AG04450 (cell line): ENCODE results near the gene GPRC5C. TPM values are rescaled to one million over a fixed set of nuclear protein-coding genes. Genes with fewer than 3 reads are reported as not detected.

Experiments
- CTCF ChIA-PET: fragments of 300-600, 350-600 bp; formaldehyde crosslinking; extraction: SDS; loops from one replicate; lab custom pipeline; 2022; ENCODE audit warnings: antibody characterized with exemption, inconsistent platforms; lab: Charles Lee
- POLR2A ChIA-PET: fragments of 350-600 bp; formaldehyde crosslinking; extraction: SDS; loops from one replicate; lab custom pipeline; 2021; ENCODE audit warnings: antibody characterized with exemption, inconsistent platforms; lab: Yijun Ruan, JAX
- DNase-seq: peaks from one replicate; pipeline ENCODE4 v3.0.0-alpha.2; 2011; ENCODE audit warnings: low read depth, low spot score
- H3K27ac ChIP-seq: one replicate; pipeline ENCODE4 v1.5.1; 2012; ENCODE audit warnings: low read depth, low read length, control low read depth
- H3K27me3 ChIP-seq: one replicate; pipeline ENCODE4 v1.6.0; 2012; ENCODE audit warnings: low read length; ENCODE audit not compliant: control insufficient read depth, insufficient read depth
- H3K4me3 ChIP-seq: 2 replicates; pipeline ENCODE4 v1.5.1; 2011; ENCODE audit warnings: mild to moderate bottlenecking, low read depth, low read length, control low read depth
- H3K9me3 ChIP-seq: 2 replicates; pipeline ENCODE4 v1.5.1; 2012; ENCODE audit warnings: low read length; ENCODE audit not compliant: control insufficient read depth, insufficient read depth
- CTCF ChIP-seq: IDR thresholded peaks from 2 replicates; pipeline ENCODE4 v1.5.1; 2011; ENCODE audit warnings: low read depth, low read length, control low read depth, inconsistent platforms
- polyA plus RNA-seq: library from polyadenylated mRNA; depleted of rRNA; stranded (reverse); fragments of >200 nt; gene quantifications from 2 replicates; pipeline ENCODE4 v1.2.3, GENCODE V29; 2011

Gene GPRC5C
- polyA plus RNA-seq, 1 experiment, result 0.14 TPM

GRCh38 chr17:74387365-74388218 lies 44.3 kb upstream of the GPRC5C start:
- TF ChIP-seq CTCF, result no peak
- ChIA-PET CTCF (no interaction called here), POLR2A (no interaction called here)
- DNase-seq, result no peak
- no peak overlapping the region for H3K4me3 ChIP-seq
- no peaks in the 10 kb centered on the region; the same call in 1 of the 2 replicates for H3K9me3 ChIP-seq
- H3K27ac ChIP-seq, result no peak overlapping the region
- no peaks in the 10 kb centered on the region for H3K27me3 ChIP-seq

GRCh38 chr17:74389084-74389753 lies 42.7 kb upstream of the GPRC5C start:
- ChIA-PET POLR2A (no interaction called here), CTCF (interaction anchor here (1.0 to 1.2 kb wide), 2 partner anchors 21 to 68 kb away, joined by 4 read pairs; partner anchors contain the start of gene GPR142)
- Histone ChIP-seq H3K9me3 (no peaks in the 10 kb centered on the region; the same call in 1 of the 2 replicates), H3K4me3 (no peak overlapping the region), H3K27ac (no peak overlapping the region), H3K27me3 (no peaks in the 10 kb centered on the region)
- TF ChIP-seq CTCF, result no peak
- DNase-seq, result no peak

GRCh38 chr17:74389937-74390679 lies 41.8 kb upstream of the GPRC5C start:
- Histone ChIP-seq H3K4me3 (no peak overlapping the region), H3K27ac (no peak overlapping the region), H3K9me3 (no peaks in the 10 kb centered on the region; the same call in 1 of the 2 replicates), H3K27me3 (no peaks in the 10 kb centered on the region)
- CTCF ChIA-PET, result interaction anchor here (1.2 kb wide), 1 partner anchor 22 kb away, joined by 4 read pairs; the partner anchor contains the start of gene GPR142
- POLR2A ChIA-PET, result no interaction called here
- no peak for DNase-seq
- no peak for TF ChIP-seq CTCF

- TF ChIP-seq CTCF, result no peak
- Histone ChIP-seq H3K9me3 (no peaks in the 10 kb centered on the region; the same call in 1 of the 2 replicates), H3K4me3 (no peak overlapping the region), H3K27me3 (no peaks in the 10 kb centered on the region), H3K27ac (no peak overlapping the region)
- POLR2A ChIA-PET, result no interaction called here
- DNase-seq, result no peak
- CTCF ChIA-PET, result interaction anchor here (1.6 to 1.9 kb wide), 2 partner anchors 12 to 23 kb away, joined by 5 to 6 read pairs; partner anchors contain the start of gene GPR142
Observed at GRCh38 chr17:74390680-74391653, 40.9 kb upstream of the GPRC5C start.
